Cortex of kidney (tissue), 1 donor: ENCODE results near the gene LRP1B.
"Not testable (repeated sequence)": the region's sequence is repeated elsewhere in the genome, so short reads cannot be mapped to it uniquely, and the experiment has no call there.

Source experiments
- DNase-seq: peaks from one replicate; lab custom pipeline; 2025; lab: John Stamatoyannopoulos, UW

LRP1B gene

GRCh38 chr2:140603416-140603815 lies 1527.4 kb downstream of the LRP1B start:
- no peak for DNase-seq

- no peak for DNase-seq
These were observed 1529.0 kb downstream of the LRP1B start for GRCh38 chr2:140601801-140602200.

GRCh38 chr2:140601342-140601741 lies 1529.5 kb downstream of the LRP1B start:
- no peak for DNase-seq

GRCh38 chr2:140600116-140600515 lies 1530.7 kb downstream of the LRP1B start:
- DNase-seq, result no peak

- no peak for DNase-seq
These were observed 1533.0 kb downstream of the LRP1B start for GRCh38 chr2:140597836-140598235.

GRCh38 chr2:140597205-140597604 lies 1533.6 kb downstream of the LRP1B start:
- no peak for DNase-seq

- no peak for DNase-seq
These were observed 1534.4 kb downstream of the LRP1B start for GRCh38 chr2:140596447-140596846.

GRCh38 chr2:140595107-140595506 lies 1535.7 kb downstream of the LRP1B start:
- no peak for DNase-seq

- DNase-seq, result no peak
These were observed 1537.7 kb downstream of the LRP1B start for GRCh38 chr2:140593132-140593531.

GRCh38 chr2:140589696-140590095 lies 1541.1 kb downstream of the LRP1B start:
- DNase-seq, result no peak

- DNase-seq, result no peak
These were observed 1541.5 kb downstream of the LRP1B start for GRCh38 chr2:140589273-140589672.

- DNase-seq, result no peak
These were observed 1544.4 kb downstream of the LRP1B start for GRCh38 chr2:140586379-140586778.

GRCh38 chr2:140585016-140585415 lies 1545.8 kb downstream of the LRP1B start:
- DNase-seq, result no peak

- no peak for DNase-seq
These were observed 1546.3 kb downstream of the LRP1B start for GRCh38 chr2:140584471-140584870.

- DNase-seq, result no peak
These were observed 1550.2 kb downstream of the LRP1B start for GRCh38 chr2:140580532-140581151.

- DNase-seq, result no peak
These were observed 1553.4 kb downstream of the LRP1B start for GRCh38 chr2:140577453-140577852.

GRCh38 chr2:140567734-140568133 lies 1563.1 kb downstream of the LRP1B start:
- DNase-seq, result no peak

- DNase-seq, result no peak
These were observed 1565.1 kb downstream of the LRP1B start for GRCh38 chr2:140565756-140566155.

- no peak for DNase-seq
These were observed 1575.1 kb downstream of the LRP1B start for GRCh38 chr2:140555701-140556100.

- DNase-seq, result no peak
These were observed 1578.2 kb downstream of the LRP1B start for GRCh38 chr2:140552634-140553033.

- no peak for DNase-seq
These were observed 1579.5 kb downstream of the LRP1B start for GRCh38 chr2:140551287-140551686.

- DNase-seq, result no peak
These were observed 1580.0 kb downstream of the LRP1B start for GRCh38 chr2:140550821-140551220.

GRCh38 chr2:140544769-140545168 lies 1586.0 kb downstream of the LRP1B start:
- not testable (repeated sequence) for DNase-seq

GRCh38 chr2:140542627-140543026 lies 1588.2 kb downstream of the LRP1B start:
- DNase-seq, result no peak
